ENCODE results near the gene NFE2L1.
A peak's percentile ranks its signal among the peaks of the same experiment; 100 is the strongest.
"Not testable (repeated sequence)": the region's sequence is repeated elsewhere in the genome, so short reads cannot be mapped to it uniquely, and the experiment has no call there.

NFE2L1 gene

DNA sequence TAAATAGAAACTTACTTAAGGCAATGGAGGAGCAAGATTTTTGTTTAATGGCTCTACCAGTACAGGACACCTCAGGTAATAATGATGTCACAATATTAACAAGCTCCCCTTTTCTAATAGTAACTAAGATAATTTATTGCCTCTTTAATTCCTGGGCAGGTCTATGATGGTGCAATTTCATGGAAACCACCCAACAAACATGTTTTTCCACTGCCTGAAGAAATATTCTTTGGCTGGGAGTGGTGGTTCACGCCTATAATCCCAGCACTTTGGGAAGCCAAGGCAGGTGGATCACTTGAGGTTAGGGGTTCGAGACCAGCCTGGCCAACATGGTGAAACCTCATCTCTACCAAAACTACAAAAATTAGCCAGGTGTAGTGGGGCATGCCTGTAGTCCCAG is 19.6 kb downstream of the NFE2L1 start:
- DNase-seq (ENCODE audit: low read depth), result not testable (repeated sequence)

GRCh38 chr17:48068491-48068961 is 20.4 kb downstream of the NFE2L1 start:
- DNase-seq (ENCODE audit: low read depth), result no peak

DNA sequence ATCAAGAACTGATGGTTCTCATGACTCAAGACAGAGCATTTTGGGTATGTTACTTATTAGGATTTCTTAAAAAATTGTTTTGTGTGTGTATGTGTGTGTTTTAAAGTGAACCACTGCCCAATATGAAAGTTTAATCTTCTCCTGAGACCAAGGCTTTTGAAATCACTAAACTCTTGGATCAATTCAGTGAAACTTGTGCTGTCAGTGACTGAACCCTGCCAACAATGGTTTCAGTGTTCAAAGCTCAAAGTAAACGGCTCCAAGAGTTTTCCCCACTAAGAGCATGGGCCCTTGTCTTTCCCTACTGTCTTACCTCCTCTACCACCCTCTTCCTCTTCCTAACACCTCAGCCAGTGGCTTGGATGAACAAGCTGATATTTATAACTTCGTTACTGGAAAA is 22.0 kb downstream of the NFE2L1 start:
- DNase-seq (ENCODE audit: low read depth), result no peak

GRCh38 chr17:48071654-48072053 is 23.5 kb downstream of the NFE2L1 start:
- no peak for DNase-seq (ENCODE audit: low read depth)

- not testable (repeated sequence) for DNase-seq (ENCODE audit: low read depth)
Measured at GRCh38 chr17:48072811-48073210, 24.7 kb downstream of the NFE2L1 start.

DNA sequence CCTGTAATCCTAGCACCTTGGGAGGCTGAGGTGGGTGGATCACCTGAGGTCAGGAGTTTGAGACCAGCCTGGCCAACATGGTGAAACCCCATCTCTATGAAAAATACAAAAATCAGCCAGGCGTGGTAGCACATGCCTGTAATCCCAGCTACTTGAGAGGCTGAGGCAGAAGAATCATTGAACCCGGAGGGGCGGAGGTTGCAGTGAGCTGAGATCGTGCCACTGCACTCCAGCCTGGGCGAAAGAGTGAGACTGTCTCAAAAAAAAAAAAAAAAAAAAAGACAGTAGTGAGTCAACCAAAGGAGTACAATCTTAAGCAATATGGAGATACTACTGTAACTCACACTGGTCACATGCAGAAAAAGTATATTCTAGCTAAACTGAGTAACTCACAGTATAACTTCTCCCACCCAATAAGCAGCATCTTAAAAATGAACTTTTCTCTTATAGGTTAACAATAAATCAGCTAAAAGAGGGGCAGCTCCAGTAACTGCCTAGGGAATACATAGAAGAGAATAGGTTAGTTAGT is 25.5 kb downstream of the NFE2L1 start:
- DNase-seq (ENCODE audit: low read depth), result not testable (repeated sequence)

- peak; percentile 45 for DNase-seq (ENCODE audit: low read depth)
Measured at GRCh38 chr17:48074322-48075081, 26.3 kb downstream of the NFE2L1 start.

- DNase-seq (ENCODE audit: low read depth), result not testable (repeated sequence)
Measured at GRCh38 chr17:48077152-48077551, 29.0 kb downstream of the NFE2L1 start.

- no peak for DNase-seq (ENCODE audit: low read depth)
Measured at GRCh38 chr17:48081858-48082257, 33.7 kb downstream of the NFE2L1 start.

- no peak for DNase-seq (ENCODE audit: low read depth)
Measured at GRCh38 chr17:48084932-48085331, 36.8 kb downstream of the NFE2L1 start.

DNA sequence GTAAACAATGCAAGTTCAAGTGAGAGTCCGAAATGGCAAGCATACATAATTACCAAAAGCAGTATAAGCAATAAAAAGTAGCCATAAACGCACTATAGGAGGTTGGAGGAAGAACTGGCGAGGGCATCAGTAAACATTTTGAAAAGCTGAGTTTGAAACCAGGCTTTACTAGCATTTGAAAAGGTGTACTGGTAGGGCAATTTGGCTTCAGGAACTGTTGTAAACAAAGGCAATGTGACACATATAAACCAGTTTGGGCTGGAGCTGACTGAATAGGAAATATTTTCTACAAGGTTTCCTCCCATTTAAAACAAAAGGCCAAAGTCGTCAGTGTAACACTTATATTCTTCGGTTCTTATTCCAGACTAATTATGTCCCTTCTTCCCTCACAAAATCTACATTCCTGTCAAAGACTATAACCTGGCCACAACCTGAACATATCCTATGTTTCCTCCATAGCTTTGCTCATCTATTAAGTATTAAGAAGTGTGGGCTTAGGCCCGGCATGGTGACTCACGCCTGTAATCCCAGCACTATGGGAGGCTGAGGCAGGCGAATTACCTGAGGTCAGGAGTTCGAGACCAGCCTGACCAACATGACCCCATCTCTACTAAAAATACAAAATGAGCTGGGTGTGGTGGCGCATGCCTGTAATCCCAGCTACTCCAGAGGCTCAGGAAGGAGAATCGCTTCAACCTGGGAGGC is 45.3 kb downstream of the NFE2L1 start:
- DNase-seq (ENCODE audit: low read depth), result no peak

DNA sequence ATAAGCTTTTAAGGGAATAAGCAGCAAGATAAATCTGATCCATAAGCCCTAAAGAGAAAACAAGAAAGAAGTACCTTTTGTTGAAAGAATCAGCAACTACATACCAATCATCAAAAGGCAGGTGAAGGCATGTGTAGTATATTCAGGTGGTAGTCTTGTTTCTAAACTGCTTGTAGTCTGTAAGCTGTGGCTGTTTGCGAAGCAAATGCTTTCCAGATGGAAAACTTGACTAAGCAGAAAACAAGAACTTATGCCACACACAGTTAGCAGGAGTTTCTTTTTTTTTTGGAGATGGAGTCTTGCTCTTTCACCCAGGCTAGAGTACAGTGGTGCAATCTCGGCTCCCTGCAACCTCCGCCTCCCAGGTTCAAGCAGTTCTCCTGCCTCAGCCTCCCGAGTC is 47.5 kb downstream of the NFE2L1 start:
- DNase-seq (ENCODE audit: low read depth), result no peak

DNA sequence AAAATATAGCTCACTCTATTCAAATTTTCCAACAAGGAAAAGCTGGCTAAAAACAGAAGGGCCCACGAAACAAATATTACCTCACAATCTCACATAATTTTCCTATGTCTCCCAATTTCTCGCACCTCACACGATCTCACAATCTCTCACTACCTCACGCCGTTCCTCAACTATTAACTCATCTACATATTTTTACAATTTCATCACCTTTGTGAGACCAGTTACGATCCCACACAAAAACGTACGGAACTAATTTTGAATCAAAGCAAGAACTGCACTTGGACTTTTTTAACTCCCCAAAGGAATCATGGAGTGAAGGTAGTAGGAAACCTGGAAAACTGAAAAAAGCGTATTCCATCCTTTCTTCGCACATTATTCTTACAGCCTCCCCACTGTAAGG is 52.0 kb downstream of the NFE2L1 start:
- DNase-seq (ENCODE audit: low read depth), result no peak

DNA sequence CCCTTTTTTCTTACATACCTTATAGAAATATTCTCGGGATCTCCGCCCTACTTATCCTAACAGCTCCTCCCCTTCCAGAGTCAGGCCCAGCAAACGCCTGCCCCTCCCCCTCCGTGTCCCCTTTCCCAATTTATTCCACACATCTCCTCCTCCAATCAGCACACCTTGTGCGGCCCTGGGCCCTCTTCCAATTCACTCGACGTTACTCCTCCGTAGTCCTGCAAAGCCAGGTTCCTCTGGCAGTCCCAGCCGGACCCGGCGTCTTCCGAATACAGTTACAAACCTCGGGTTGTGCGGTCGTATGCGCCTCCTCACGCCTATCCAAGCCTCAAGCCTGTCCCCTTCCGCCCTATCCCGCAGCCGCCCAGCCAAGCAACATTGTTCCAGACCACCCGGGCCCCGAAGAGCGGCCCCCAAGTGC is 52.4 kb downstream of the NFE2L1 start:
- DNase-seq (ENCODE audit: low read depth), result no peak

GRCh38 chr17:48101012-48101720 is 53.0 kb downstream of the NFE2L1 start, which contains the start of gene CBX1:
Gene CBX1, minus strand, starts transcription at chr17:48101478. Its CDS starts 24,474 bp downstream, at chr17:48077004.
- DNase-seq (ENCODE audit: low read depth), result peak; percentile 91

GRCh38 chr17:48102043-48102750 is 54.0 kb downstream of the NFE2L1 start:
- no peak for DNase-seq (ENCODE audit: low read depth)

DNA sequence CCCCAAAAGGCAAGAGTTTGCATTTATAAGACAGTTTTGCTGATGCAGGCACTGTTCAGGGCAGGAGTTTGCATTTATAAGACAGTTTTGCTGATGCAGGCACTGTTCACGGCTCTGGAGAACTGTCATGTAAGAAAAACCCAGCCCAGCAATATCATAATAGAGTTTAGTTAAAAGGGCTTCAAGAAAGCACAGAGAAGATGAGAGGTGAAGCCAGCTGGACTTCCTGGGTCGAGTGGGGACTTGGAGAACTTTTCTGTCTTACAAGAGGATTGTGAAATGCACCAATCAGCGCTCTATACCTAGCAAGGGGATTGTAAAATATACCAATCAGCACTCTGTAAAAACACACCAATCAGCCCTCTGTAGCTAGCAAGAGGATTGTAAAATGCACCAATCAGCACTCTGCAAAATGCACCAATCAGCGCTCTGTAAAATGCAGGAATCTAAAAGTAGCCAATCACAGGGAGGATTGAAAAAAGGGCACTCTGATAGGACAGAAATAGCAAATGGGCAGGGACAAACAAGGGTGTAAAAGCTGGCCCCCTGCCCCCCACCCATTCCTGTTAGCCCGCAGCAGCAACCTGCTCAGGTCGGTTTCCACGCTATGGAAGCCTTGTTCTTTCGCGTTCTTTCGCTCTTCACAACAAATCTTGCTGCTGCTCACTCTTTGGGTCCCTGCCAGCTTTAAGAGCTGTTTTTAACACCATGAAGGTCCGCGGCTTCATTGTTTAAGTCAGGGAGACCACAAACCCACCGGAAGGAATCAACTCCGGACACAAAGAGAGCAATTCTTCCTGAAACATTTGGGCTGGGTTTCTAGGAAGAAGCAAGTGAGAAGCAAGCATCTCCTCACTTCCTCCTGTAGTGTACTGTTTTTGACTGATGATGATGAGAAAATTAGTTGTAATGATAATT is 54.9 kb downstream of the NFE2L1 start:
- DNase-seq (ENCODE audit: low read depth), result no peak

GRCh38 chr17:48104440-48104839 is 56.3 kb downstream of the NFE2L1 start:
- no peak for DNase-seq (ENCODE audit: low read depth)

GRCh38 chr17:48106802-48107136 is 58.6 kb downstream of the NFE2L1 start:
- DNase-seq (ENCODE audit: low read depth), result no peak

DNA sequence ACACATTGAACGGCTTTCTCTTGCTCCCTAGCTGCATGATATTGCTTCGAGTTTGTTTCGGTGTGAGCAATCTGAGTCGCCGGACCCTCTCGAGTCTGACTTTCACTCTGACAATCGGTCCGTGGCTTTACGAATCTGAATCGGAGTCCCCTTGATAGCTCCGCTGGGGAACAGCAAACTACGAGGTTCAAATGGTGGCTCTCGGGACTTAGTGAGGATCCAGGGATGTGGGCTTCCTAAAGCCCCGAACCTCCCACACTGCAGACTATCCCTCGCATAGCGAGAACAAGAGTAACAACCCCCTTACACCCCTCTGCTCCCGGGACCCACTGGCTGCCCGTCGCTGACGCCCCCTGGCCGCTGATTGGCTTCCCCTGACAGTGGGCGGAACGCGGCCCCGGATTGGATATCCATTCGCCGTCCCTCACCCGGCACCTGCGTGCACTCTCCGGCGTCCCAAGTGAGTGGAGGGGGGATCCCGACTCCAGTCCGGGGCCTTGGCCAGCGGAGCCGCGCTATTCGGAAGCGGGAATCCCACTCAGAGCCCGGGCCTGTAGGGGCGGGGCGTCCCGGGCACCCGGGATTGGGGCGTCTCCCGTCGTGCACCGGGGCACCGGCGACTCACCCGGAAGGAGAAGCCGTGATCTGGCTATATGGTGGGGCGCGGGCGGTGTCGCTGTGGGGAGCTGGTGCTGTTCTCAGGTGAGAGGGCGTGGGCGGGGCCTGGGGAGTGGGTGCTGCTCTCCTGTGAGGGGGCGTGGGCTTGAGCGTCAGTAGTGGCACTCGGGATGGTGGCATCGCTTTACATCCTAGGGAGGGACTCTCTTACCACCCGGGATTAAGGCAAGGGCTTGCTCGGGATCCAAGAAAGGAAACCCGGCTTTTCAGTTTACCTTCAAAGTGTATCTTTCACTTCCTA is 59.2 kb downstream of the NFE2L1 start, which contains the start of gene SNX11:
Gene SNX11 (plus strand): TSS at position 630 of the 919 bp plus-strand sequence. CDS start 4,278 bp downstream, outside the sequence.
- peak; percentile 91 for DNase-seq (ENCODE audit: low read depth)

All from activated T-helper 9 cell treated with anti-CD3 and anti-CD28 coated beads, Interleukin-2, amount 50 U/mL, for 16 hours (primary cell).